Left kidney (tissue), 2 donors: Measurements from ENCODE around the gene LRRC55. TPM values are rescaled to one million over a fixed set of nuclear protein-coding genes. Genes with fewer than 3 reads are reported as not detected.

Experiments
- DNase-seq: peaks from one replicate; pipeline ENCODE4 v3.0.0-alpha.2; 2013
- polyA plus RNA-seq: library from polyadenylated mRNA; unstranded; fragments of 120-200 nt; gene quantifications from one replicate; pipeline ENCODE4 v1.2.1, GENCODE V29; 2013; ENCODE audit not compliant: insufficient read length

LRRC55 gene
- polyA plus RNA-seq, 1 donor, result 3.9 TPM

GRCh38 chr11:57235761-57236703 is 54.3 kb downstream of the LRRC55 start:
- DNase-seq, result no peak

GRCh38 chr11:57237204-57237681 is 55.5 kb downstream of the LRRC55 start, which contains the start of gene APLNR:
APLNR (minus strand) TSS chr11:57237250; CDS start chr11:57237004, 246 bp downstream.
- DNase-seq, result no peak

GRCh38 chr11:57239348-57239747 is 57.6 kb downstream of the LRRC55 start:
- DNase-seq, result no peak

- DNase-seq, result no peak
Observed at GRCh38 chr11:57240007-57240406, 58.3 kb downstream of the LRRC55 start.

- no peak for DNase-seq
Observed at GRCh38 chr11:57240757-57241156, 59.0 kb downstream of the LRRC55 start.

Other genes starting within 250 kb of the LRRC55 start
- gene OR5AK2, start 193.0 kb upstream of the LRRC55 start, polyA plus RNA-seq, result 0.23 TPM
- gene APLNR, start 55.3 kb downstream of the LRRC55 start, polyA plus RNA-seq, result 88.7 TPM
- 69.1 TPM for gene TNKS1BP1, start 143.0 kb downstream of the LRRC55 start, polyA plus RNA-seq
- 200 TPM for gene SSRP1, start 153.9 kb downstream of the LRRC55 start, polyA plus RNA-seq
- 0.40 TPM for gene P2RX3, start 156.4 kb downstream of the LRRC55 start, polyA plus RNA-seq
- gene PRG3, start 199.2 kb downstream of the LRRC55 start, polyA plus RNA-seq, result 0.48 TPM
- 0.68 TPM for gene PRG2, start 208.7 kb downstream of the LRRC55 start, polyA plus RNA-seq
- gene SLC43A3, start 245.2 kb downstream of the LRRC55 start, polyA plus RNA-seq, result 27.2 TPM